GM18868 (cell line): ENCODE measurements around the gene CEPT1.

ENCODE experiments used
- ATAC-seq: cut with Tn5 transposase; IDR thresholded peaks from one replicate; pipeline ENCODE4 v1.9.1; 2021; ENCODE audit warnings: mild to moderate bottlenecking, moderate library complexity; ENCODE audit not compliant: unreplicated experiment

CEPT1 gene

DNA sequence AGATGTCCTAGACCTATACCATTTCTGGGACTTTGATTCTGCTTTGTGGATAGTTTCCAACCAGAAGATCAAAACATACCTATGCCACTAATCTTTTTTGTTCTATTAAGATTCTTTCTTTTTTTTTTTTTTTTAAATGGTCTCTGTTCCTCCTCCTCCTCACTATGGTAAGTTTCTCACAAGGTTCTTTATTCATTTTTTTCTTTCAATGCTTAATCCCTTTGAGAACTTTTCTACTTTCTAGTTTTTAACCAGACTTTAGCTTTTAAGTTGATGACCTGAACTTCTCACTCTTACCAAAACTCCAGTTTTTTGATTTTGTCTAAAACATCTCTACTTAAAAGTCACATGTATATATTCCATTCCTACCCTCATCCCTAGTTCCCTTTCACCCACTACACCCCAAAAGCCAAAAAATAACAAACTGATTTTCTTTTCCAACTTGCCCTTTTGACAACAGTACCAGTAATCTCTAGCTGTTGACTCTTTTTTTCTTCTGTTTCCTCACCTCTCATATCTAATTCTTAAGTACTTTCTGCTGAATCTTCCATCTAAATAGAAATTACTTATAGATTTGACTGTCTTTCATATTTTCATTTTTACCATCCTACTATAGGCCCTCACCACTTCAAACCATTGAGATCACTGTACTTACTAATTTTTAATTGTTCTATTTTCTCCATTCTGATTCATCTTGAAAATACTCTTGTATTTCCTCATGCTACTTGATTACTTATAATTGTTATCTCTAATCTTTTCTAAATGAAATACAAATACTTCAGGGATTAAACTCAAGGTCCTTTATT is 6.1 kb downstream of the CEPT1 start:
- no peak for ATAC-seq

- no peak for ATAC-seq
These were observed 7.9 kb downstream of the CEPT1 start for GRCh38 chr1:111147948-111148347.

DNA sequence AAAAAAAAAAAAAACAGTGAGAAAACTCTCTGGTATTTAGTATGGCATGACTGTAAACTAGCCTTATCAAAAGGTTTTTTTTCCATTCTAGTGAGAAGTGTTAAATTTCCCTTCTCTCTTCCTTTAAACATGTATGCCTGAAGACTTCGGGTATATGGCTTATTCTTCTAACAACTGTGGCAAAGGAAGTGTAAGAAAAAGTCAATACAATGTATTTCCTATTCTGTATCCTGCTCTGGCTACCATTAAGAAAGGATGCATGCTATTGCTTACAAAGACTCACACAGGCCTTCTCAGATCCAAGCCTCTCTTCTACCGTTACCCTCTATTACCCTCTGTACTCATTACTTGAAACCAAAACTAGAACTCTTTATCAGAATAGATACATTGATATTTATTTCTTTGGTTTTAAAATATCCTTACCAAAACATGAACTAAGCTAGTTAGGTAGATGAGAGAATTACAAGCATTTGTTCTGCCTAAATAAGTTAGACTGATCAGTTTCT is 8.4 kb downstream of the CEPT1 start:
- peak; percentile 77 for ATAC-seq

DNA sequence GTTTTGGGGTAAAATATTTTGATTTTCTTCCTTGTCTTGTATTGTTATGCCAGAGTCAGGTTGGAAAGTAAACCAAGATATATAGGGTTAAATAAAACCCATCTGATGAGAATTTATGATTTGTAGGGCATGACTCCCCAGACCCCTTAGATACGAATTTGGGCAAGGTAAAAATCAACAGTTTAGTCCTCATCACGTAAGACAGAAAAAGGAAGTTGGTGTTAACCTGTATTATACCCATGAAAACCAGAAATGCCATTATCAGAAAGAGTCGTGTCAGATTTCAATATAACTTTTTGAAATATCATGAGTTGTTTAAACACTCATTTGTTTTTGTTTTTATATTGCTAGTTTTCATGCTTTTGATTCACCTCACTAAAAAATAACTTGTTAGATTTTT is 11.8 kb downstream of the CEPT1 start:
- ATAC-seq = no peak

DNA sequence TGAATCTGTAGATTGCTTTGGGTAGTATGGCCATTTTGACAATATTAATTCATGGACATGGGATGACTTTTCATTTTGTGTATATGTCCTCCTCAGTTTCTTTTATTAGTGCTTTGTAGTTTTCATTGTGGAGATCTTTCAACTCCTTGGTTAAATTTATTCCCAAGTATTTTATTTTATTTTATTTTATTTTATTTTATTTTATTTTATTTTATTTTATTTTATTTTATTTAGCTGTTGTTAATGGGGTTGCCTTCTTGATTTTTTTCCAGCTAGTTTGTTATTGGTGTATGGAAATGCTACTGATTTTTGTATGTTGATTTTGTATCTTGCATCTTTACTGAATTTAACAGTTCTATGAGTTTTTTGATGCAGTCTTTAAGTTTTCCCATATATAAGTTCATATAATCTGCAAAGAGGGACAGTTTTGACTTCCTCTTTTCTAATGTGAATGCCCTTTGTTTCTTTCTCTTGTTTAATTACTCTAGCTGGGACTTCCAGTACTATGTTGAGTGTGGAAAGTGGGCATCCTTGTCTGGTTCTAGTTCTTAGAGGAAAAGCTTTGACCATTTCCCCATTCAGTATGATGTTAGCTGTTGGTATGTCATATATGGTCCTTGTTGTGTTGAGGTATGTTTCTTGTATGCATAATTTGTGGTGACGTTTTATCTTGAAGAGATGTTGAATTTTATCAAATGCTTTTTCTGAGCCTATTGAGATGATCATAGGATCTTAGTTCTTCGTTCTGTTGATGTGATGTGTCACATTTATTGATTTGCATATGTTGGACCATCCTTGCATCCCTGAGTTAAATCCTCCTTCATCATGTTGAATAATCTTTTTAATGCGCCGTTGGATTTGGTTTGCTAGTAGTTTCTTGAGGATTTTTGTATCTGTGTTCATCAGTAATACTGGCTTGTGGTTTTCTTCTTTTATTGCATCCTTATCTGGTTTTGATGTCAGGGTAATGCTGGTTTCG is 14.3 kb downstream of the CEPT1 start:
- no peak for ATAC-seq

DNA sequence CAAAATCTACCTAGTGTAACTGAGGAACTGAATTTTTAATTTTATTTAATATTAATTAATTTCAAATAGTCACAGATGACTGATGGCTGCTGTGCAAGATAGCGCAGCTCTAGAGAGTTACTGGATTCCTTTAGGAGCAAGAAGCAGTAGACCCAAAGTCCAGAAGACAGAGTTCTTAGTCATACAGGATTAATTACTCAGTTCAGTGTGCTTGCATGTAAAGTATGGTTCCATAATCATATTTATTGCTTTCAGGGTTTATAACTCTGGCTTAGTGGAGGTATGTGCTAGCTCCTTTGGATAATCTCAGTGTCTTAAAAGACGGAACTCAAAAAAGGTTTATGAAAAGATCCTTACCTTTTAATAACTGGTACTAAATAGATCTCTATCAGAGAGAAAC is 17.4 kb downstream of the CEPT1 start:
- ATAC-seq = no peak

- ATAC-seq = no peak
These were observed 21.9 kb downstream of the CEPT1 start for GRCh38 chr1:111161843-111162487.

DNA sequence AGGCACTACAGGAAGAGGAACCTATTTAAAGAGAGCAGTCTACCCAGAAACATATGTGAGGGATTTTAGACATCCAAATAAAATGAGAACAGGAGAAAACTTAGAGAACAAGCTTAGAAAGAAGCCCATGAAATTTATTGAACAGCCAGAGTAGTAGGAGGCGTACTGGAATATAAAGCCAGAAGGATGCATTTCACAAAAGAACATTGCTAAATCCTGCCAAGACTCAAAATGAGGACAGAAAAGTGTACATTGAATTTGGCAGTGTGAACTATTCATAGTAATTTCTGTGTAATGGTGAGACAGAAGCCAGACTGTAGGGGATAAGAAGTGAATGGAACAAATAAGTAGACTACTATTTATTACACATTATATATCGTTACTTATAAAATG is 22.5 kb downstream of the CEPT1 start:
- ATAC-seq = no peak

DNA sequence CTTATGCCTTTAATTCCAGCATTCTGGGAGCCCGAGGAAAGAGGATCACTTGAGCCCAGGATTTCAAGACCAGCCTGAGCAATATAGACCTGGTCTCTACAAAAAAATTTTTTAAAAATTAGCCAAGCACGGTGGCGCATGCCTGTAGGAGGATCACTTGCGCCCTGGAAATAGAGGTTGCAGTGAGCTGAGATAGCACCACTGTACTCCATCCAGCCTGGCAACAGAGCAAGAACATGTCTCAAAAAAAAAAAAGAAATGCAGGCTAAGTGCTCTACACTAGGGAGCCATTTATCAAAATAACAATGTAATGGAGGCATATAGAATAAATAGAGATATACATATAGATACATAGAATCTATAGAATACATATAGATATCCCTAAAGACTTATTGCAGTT is 23.3 kb downstream of the CEPT1 start:
- no peak for ATAC-seq

DNA sequence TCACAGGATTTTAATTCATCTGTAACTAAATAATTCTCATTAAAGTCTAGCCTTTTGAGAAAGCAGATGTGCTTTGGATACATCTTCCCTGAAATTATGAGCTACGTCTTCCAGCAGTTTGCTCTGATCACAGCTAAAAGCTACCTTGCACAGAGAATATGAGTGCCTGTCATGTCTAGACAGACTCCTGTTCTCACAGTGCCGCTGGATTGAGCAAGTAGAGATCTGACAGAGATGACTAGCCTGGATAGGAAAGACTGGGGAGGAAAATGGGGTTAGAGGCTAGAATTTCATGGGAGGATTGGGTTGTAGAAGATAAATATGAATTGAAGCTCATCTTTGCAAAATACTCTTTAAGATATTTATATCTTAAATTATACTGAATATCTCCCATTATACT is 24.1 kb downstream of the CEPT1 start:
- ATAC-seq = no peak

GRCh38 chr1:111172463-111172862 is 32.4 kb downstream of the CEPT1 start:
- ATAC-seq = no peak

GRCh38 chr1:111174070-111174469 is 34.0 kb downstream of the CEPT1 start:
- ATAC-seq = no peak

DNA sequence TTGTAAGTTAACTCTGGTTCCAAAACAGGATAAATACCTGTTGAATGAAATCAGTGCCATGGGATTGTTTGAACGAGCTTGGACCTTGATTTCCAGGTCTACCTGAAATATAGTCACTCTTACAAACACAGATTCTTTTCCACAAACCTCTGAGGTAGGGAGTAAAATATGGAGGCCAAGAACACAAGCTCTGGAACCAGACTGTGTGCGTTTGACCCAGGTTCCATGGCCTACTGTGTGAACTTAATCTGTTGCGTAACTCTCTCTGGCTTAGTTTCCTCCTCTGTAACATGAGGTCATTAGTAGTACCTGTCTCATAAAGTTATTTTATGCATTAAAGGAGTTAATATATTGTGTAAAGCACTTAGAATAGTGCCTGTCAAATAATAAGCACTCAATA is 35.3 kb downstream of the CEPT1 start:
- no peak for ATAC-seq

DNA sequence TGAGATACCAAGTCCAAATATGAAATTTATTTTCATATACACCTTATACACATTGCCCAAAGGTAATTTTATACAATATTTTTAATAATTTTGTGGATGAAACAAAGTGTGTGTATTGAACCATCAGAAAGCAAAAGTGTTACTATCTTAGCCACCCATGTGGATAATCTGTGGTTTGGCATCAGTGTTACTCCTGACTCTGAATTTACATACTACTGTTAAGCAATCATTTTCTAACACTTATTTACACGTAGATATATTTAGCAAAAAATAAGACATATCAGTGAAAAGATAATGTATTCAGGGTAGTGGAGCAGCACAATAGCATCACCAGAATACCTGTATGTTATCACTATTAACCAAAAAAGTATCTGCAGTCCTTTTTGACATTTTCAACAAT is 36.7 kb downstream of the CEPT1 start:
- ATAC-seq = no peak

- no peak for ATAC-seq
These were observed 40.0 kb downstream of the CEPT1 start for GRCh38 chr1:111179968-111180533.

GRCh38 chr1:111182052-111182451 is 42.0 kb downstream of the CEPT1 start:
- no peak for ATAC-seq

GRCh38 chr1:111183308-111184069 is 43.5 kb downstream of the CEPT1 start:
- ATAC-seq = no peak

DNA sequence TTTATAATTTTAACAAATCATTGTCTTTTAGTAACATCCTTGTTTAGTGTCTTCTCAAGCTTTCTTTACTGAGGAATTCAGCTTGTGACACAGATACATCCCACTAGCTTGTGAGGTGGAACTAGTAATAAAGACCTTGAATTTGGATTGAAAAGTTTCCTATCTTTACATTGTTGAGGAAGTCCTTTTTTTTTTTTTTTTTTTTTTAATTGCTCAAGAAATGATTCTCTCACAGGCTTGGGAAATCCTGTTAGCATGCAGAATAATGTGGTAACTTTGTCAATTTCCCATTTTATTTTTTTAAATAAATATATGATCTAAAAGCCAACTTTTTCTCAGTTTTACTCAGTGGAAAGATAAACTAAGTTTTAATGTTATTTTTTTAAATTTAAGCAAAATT is 44.6 kb downstream of the CEPT1 start:
- ATAC-seq = no peak

- no peak for ATAC-seq
These were observed 51.0 kb downstream of the CEPT1 start for GRCh38 chr1:111190931-111191451.

DNA sequence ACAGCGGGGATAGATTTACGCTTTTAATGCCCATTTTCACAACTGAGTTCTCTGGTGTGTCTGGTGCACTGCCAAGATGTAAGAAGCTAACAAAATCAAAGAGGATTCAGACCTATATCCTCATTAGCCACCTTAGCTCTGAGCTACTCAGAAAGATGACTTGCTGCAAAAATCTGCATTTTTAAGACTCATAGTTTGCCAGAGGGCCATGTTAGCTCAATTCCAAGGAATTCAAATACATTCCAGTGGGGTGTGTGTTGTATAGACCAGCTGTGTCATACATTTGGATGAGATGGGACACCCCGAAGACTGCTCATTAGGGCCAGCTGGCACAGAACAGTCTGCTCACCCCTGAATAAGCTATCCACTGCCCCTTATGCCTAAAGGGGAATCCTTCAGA is 51.5 kb downstream of the CEPT1 start:
- no peak for ATAC-seq
